ENCODE data around the gene COG2. TPM values are rescaled to one million over a fixed set of nuclear protein-coding genes. Genes with fewer than 3 reads are reported as not detected.

Gene COG2
- total RNA-seq, 4 donors from 2014 or later: 19.2 to 35.4 (median 24.2) TPM

GRCh38 chr1:230706887-230707731 lies 64.8 kb downstream of the COG2 start:
- TF ChIP-seq CTCF (IDR thresholded peaks at IDR 0.05; ENCODE audit: low read depth): no peak

DNA sequence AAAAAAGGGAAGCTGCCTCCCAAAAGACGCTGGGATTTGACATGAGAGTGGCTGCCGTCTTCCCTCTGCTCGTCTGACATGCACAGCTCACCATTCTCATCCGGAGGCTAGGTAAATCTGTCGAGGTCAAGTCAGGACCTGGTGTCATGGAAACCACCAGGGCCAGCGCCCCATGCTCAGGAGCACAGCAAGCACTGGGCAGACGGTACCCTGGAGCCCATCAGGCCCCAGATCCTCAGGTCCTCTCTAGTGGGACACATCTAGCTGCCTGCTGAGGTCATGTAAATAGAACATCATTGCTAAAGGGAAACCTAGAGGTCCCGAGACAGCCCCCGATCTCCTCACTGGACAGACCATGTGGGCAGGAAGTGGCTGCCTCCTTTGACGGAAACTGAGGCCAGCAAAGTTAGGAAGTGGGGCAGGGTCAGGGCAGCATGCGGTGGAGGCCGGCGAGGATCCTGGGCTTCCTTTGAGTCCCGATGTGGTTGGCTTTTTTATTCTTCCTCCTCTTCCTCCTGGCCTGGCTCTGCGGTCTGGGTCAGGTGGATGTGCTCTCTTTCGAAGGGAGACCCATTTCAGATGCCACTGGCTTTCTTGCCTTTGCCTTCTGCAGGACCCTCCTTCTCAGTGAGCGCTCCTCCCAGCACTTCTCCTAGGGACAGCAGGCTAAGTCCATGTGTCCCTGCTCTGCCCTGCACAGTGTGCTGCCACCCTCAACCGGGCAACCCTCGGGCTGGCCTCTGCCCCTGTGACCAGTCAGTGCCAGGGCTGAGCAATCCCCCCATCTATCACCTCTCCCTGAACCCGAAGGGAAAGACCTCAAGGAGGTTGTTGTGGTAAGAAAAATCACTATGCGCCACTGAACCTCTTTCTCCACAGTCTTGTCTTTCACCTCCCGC lies 65.7 kb downstream of the COG2 start:
- no peak for TF ChIP-seq CTCF (IDR thresholded peaks at IDR 0.05; ENCODE audit: low read depth)

GRCh38 chr1:230708631-230709580 lies 66.6 kb downstream of the COG2 start:
- TF ChIP-seq CTCF (IDR thresholded peaks at IDR 0.05; ENCODE audit: low read depth): no peak

DNA sequence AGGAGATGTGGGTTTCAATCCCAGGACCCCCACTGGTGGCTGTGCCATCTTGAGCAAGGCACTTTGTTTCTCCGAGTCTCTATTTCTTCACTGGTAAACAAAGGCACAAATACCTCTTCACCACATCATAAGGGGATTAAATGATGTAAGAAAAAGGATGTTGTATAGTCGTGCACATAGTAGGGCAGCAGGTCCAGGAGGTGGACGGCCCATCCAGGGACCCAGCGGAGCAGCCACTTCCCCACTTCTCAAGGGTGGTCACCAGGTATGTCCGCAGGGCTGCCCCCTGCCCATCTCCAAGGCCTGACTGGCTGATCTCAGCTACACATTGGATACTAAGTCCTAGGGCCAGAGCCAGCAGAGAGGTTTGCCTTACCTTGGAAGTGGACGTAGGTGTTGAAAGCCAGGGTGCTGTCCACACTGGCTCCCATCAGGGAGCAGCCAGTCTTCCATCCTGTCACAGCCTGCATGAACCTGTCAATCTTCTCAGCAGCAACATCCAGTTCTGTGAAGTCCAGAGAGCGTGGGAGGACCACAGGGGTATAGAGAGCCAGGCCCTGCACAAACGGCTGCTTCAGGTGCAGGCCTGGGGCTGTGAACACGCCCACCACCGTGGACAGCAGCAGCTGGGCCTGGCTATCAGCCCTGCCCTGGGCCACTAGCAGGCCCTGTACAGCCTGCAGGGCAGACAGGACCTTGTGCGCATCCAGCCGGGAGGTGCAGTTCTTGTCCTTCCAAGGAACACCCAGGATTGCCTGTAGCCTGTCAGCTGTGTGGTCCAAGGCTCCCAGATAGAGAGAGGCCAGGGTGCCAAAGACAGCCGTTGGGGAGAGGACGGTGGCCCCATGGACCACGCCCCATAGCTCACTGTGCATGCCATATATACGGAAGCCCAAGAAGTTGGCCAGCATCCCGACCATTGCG lies 67.6 kb downstream of the COG2 start:
- TF ChIP-seq CTCF (IDR thresholded peaks at IDR 0.05; ENCODE audit: low read depth): no peak

DNA sequence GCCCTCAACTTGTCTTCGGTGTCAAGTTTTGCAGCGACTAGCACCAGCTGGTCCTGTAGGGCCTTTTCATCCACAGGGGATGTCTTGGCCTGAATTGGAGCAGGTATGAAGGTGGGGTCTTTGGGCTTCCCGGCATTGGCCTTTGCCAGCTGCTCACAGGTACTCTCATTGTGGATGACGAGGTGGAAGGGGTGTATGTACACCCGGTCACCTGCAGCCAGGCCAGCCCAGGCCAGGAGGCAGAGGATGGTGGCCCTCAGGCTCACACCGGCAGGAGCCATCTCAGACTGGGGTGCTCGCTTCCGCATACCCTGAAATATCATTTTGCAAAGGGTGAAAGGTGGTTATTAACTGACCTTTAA lies 68.2 kb downstream of the COG2 start:
- no peak for TF ChIP-seq CTCF (IDR thresholded peaks at IDR 0.05; ENCODE audit: low read depth)

DNA sequence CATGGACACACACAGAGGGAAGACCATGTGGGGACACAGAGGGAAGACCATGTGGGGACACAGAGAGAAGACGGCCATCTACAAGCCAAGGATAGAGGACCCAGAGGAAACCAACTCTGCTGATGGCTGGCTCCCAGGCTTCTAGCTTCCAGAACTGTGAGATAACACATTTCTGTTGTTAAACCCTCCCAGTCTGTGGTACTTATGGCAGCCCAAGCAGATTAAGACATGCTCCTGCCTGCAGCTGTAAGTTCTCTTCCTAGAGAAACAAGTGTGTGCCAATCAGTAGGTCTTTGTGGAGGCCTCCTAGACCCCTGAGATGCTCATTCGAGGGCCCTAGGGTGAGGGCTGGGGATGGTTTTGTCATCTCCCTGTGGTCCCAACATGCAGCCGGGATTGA lies 69.0 kb downstream of the COG2 start:
- TF ChIP-seq CTCF (IDR thresholded peaks at IDR 0.05; ENCODE audit: low read depth): no peak
